OCI-LY1 (cell line): ENCODE measurements around the gene PPP1R2B.
"Not testable (repeated sequence)": the region's sequence is repeated elsewhere in the genome, so short reads cannot be mapped to it uniquely, and the experiment has no call there.

ENCODE experiments used
- EZH2 ChIP-seq: fragments of 200-600 bp; sonication (generic), shearing (Covaris generic); IDR thresholded peaks from 2 replicates; pipeline ENCODE4 v1.8.0; 2017; ENCODE audit warnings: borderline replicate concordance, mixed run types, mild to moderate bottlenecking, antibody characterized with exemption, low read length, moderate library complexity, mixed read lengths
- TF ChIP-seq, protein P1 (sequence below): fragments of 200-600 bp; sonication (generic), shearing (Covaris generic); IDR thresholded peaks from 2 replicates; pipeline ENCODE4 v1.5.1; 2017; ENCODE audit warnings: mild to moderate bottlenecking, antibody characterized with exemption, low read length, moderate library complexity, mixed read lengths

DNA sequence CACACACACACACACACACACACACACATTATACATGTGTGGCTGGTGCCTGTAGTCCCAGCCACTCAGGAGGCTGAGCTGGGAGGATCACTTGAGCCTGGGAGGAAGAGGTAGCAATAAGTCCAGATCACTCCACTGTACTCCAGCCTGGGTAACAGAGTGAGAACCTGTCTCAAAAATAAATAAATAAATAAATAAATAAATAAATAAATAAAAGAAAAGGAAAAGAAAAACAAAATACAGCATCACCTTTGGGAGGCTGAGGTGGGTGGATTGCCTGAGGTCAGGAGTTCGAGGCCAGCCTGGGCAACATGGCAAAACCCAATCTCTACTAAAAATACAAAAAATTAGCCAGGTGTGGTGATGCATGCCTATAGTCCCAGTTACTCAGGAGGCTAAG is 1.6 kb upstream of the PPP1R2B start:
- TF ChIP-seq, protein P1, sequence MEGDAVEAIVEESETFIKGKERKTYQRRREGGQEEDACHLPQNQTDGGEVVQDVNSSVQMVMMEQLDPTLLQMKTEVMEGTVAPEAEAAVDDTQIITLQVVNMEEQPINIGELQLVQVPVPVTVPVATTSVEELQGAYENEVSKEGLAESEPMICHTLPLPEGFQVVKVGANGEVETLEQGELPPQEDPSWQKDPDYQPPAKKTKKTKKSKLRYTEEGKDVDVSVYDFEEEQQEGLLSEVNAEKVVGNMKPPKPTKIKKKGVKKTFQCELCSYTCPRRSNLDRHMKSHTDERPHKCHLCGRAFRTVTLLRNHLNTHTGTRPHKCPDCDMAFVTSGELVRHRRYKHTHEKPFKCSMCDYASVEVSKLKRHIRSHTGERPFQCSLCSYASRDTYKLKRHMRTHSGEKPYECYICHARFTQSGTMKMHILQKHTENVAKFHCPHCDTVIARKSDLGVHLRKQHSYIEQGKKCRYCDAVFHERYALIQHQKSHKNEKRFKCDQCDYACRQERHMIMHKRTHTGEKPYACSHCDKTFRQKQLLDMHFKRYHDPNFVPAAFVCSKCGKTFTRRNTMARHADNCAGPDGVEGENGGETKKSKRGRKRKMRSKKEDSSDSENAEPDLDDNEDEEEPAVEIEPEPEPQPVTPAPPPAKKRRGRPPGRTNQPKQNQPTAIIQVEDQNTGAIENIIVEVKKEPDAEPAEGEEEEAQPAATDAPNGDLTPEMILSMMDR: not testable (repeated sequence)
- not testable (repeated sequence) for TF ChIP-seq EZH2
